Lower leg skin (tissue), 3 donors: Measurements from ENCODE around the gene SYCE3.

Experiments
- POLR2A ChIP-seq, 2 donors: fragments of 450-650 bp; IDR thresholded peaks; one replicate each; pipeline ENCODE4 v1.6.1; 2016 to 2017; ENCODE audit warnings: antibody characterized with exemption in 2 of 2, mild to moderate bottlenecking in 1 of 2, moderate library complexity in 1 of 2
- TF ChIP-seq, protein P1 (sequence below), 3 donors: fragments of 450-650 bp; IDR thresholded peaks; one replicate each; pipeline ENCODE4 v1.5.1; 2016; ENCODE audit warnings: antibody characterized with exemption in 3 of 3, mild to moderate bottlenecking in 3 of 3, moderate library complexity in 2 of 3

DNA sequence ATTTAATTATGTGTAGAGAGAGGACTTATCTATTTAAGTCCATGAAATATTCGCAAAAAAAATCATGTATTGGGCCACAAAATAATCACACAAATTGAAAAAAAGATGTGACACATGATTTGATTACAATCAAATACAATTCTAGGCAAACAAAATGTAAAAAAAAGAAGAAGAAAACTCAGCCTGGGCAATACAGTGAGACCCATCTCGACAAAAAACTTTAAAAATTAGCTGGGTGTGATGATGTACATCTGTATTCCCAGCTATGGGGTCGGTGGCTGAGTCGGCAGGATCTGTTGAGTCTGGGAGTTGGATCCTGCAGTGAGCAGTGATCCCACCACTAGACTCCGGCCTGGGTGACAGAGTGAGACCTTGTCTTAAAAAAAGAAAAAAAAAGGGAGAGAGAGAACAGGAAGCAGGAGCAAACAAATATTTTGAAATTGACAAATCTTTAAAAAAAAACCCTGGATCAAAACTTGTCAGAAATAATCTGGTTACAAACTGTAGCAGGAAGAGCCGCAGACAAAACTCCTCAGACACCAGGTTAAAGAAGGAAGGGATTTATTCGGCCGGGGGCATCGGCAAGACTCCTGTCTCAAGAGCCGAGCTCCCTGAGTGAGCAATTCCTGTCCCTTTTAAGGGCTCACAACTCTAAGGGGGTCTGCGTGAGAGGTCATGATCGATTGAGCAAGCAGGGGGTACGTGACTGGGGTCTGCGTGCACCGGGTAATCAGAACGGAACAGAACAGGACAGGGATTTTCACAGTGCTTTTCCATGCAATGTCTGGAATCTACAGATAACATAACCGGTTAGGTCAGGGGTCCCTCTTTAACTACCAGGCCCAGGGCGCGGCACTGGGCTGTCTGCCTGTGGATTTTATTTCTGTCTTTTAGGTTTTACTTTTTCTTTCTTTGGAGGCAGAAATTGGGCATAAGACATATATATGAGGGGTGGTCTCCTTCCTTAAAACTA, 29.6 kb downstream of the SYCE3 start:
- TF ChIP-seq, protein P1, sequence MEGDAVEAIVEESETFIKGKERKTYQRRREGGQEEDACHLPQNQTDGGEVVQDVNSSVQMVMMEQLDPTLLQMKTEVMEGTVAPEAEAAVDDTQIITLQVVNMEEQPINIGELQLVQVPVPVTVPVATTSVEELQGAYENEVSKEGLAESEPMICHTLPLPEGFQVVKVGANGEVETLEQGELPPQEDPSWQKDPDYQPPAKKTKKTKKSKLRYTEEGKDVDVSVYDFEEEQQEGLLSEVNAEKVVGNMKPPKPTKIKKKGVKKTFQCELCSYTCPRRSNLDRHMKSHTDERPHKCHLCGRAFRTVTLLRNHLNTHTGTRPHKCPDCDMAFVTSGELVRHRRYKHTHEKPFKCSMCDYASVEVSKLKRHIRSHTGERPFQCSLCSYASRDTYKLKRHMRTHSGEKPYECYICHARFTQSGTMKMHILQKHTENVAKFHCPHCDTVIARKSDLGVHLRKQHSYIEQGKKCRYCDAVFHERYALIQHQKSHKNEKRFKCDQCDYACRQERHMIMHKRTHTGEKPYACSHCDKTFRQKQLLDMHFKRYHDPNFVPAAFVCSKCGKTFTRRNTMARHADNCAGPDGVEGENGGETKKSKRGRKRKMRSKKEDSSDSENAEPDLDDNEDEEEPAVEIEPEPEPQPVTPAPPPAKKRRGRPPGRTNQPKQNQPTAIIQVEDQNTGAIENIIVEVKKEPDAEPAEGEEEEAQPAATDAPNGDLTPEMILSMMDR (IDR thresholded peaks at IDR 0.05), result no peak
- TF ChIP-seq POLR2A (IDR thresholded peaks at IDR 0.05), result no peak
